ENCODE results near the gene APOE.
A peak's percentile ranks its signal among the peaks of the same experiment; 100 is the strongest.
"Not testable (repeated sequence)": the region's sequence is repeated elsewhere in the genome, so short reads cannot be mapped to it uniquely, and the experiment has no call there.

APOE gene

GRCh38 chr19:44905437-44906160 lies at the start of gene APOE:
Gene APOE (plus strand): TSS chr19:44905796. CDS start chr19:44906625, 829 bp downstream.
- FAIRE-seq = no peak

GRCh38 chr19:44856421-44857083 lies 49.0 kb upstream of the APOE start:
- FAIRE-seq = no peak

GRCh38 chr19:44857837-44858236 lies 47.8 kb upstream of the APOE start:
- FAIRE-seq = no peak

DNA sequence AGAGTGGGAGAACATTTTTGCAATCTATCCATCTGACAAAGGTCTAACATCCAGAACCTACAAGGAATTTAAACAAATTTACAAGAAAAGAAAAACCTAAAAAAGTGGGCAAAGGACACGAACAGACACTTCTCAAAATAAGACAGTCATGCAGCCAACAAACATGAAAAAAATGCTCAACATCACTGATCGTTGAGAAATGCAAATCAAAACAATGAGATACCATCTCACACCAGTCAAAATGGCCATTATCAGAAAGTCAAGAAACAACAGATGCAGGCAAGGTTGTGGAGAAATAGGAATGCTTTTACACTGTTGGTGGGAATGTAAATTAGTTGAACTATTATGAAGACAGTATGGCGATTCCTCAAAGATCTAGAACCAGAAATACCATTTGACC lies 44.0 kb upstream of the APOE start:
- not testable (repeated sequence) for FAIRE-seq

DNA sequence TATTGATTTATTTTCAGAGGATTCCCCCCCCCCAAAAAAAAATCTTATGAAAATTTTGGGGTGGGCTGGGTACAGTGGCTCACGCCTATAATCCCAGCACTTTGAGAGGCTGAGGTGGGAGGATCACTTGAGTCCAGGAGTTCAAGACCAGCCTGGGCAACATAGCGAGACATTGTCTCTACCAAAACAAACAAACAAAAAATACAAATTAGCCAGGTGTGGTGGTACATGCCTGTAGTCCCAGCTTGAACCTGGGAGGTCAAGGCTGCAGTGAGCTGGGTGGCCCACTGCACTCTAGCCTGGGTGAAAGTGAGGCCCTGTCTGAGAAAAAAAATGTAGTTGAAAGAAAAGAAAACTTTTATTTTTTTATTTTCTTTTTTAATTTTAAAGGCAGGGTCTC lies 41.6 kb upstream of the APOE start:
- no peak for FAIRE-seq

- no peak for FAIRE-seq
These were observed 40.3 kb upstream of the APOE start for GRCh38 chr19:44865196-44865767.

- FAIRE-seq = no peak
These were observed 38.9 kb upstream of the APOE start for GRCh38 chr19:44866664-44867063.

DNA sequence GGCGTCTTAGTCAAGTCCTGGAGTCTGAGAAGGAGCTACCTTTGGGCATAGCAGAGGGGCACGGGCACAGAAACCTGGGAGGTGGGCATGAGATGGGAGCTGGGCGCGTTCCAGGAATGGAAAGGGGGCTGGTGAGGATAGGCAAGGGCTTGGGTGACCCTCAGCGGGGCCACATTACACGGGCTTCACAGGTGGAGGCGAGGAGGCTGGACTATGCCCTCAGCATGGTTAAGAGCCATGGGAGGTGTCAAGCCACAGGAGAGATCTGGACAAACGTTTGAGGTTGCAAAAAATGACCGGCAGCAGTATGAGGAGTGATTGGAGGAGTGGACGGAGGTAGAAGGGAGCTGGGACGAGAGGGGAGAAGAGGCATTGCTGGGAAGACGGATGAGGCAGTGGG lies 38.0 kb upstream of the APOE start:
- no peak for FAIRE-seq

GRCh38 chr19:44869733-44870470 lies 35.7 kb upstream of the APOE start:
- no peak for FAIRE-seq

- no peak for FAIRE-seq
These were observed 33.8 kb upstream of the APOE start for GRCh38 chr19:44871809-44872208.

GRCh38 chr19:44872661-44873060 lies 32.9 kb upstream of the APOE start:
- peak; percentile 26 for FAIRE-seq

DNA sequence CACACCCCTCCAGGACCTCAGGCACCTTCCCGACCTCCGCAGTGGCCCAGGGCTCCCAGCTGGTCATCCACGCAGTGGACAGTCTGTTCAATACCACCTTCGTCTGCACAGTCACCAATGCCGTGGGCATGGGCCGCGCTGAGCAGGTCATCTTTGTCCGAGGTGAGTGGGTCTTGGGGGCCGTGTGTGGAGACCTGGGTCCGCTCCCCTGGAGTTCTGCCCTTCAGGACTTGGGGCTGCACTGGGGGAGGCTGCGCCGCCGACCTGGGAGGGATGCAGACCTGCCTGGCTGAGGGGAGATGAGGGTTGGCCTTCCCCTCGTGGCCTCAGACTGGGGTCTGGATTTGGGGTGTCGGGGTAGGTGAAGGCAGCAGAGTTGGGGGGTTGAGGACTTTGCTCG lies 31.3 kb upstream of the APOE start:
- FAIRE-seq = no peak

GRCh38 chr19:44875666-44876451 lies 29.7 kb upstream of the APOE start:
- no peak for FAIRE-seq

DNA sequence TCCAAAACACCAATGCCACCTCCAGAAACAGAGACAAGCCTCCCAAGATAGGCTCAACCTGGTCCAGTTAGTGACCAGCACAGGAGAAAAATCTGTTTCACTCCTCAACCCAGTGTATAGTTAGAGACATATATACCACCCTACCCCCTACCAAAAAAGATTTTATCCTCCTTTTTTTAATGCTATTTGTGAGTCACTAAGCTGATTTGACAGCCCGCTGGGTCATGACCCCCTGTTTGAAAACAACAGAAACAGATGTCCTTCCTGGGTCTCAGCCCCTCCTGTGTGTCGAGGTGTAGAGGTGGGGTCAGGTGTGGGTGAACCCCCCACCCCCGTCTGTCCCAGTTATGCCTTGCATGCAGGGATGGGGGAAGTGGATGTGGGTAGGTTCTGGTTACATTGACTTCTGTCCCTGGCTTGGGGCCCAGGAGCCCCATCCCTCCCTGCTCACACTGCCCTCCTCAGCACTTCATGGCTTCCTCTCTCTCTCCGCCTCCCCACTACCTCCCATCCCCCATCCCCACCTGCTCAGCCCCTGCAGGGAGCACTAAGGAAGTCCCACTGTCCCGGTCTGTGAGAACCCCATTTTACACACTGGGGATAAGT lies 28.6 kb upstream of the APOE start:
- FAIRE-seq = no peak

DNA sequence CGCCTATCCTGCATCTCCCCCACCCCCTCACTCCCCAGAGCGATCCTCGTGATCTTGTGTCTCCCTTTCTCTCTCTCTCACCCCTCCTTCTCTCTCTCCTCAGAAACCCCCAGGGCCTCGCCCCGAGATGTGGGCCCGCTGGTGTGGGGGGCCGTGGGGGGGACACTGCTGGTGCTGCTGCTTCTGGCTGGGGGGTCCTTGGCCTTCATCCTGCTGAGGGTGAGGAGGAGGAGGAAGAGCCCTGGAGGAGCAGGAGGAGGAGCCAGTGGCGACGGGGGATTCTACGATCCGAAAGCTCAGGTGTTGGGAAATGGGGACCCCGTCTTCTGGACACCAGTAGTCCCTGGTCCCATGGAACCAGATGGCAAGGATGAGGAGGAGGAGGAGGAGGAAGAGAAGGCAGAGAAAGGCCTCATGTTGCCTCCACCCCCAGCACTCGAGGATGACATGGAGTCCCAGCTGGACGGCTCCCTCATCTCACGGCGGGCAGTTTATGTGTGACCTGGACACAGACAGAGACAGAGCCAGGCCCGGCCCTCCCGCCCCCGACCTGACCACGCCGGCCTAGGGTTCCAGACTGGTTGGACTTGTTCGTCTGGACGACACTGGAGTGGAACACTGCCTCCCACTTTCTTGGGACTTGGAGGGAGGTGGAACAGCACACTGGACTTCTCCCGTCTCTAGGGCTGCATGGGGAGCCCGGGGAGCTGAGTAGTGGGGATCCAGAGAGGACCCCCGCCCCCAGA lies 27.3 kb upstream of the APOE start:
- no peak for FAIRE-seq

- no peak for FAIRE-seq
These were observed 26.1 kb upstream of the APOE start for GRCh38 chr19:44879309-44880065.

DNA sequence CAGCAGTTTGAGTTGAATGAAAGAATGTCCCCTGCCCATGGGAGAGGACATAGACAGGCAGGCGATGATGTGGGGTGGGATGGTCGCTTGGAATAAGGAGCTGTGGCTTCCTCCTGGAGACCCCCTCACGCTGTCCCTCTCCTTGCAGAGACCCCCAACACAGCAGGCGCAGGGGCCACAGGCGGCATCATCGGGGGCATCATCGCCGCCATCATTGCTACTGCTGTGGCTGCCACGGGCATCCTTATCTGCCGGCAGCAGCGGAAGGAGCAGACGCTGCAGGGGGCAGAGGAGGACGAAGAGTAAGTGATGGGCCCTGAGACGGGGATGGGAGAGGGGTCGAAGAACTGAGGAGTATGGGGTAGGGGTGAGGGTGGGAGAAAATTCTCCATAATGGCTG lies 23.5 kb upstream of the APOE start:
- no peak for FAIRE-seq

DNA sequence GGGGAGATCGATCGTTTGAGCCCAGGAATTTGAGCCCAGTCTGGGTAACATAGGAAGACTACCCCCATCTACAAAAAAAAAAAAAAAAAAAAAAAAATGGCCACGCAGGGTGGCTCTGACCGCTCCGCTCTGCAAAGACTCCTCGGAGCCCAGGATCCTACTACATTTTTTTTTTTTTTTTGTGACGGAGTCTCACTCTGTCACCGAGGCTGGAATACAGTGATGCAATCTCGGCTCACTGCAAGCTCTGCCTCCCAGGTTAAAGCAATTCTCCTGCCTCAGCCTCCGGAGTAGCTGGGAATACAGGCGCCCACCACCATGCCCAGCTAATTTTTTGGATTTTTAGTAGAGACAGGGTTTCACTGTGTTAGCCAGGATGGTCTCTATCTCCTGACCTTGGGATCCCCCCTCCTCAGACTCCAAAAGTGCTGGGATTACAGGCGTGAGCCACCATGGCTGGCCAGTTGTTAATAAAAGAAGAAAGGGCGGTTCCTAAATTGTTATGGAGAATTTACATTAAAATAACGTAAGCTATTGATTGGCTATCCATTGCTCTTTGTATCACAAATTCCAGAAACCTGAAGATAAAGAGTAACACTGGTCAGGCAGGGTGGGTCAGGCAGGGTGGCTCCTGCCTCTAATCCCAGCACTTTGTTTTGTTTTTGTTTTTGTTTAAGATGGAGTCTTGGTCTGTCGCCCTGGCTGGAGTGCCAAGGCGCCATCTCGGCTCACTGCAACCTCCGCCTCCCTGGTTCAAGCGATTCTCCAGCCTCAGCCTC lies 22.8 kb upstream of the APOE start:
- not testable (repeated sequence) for FAIRE-seq

GRCh38 chr19:44883922-44884321 lies 21.7 kb upstream of the APOE start:
- FAIRE-seq = no peak

DNA sequence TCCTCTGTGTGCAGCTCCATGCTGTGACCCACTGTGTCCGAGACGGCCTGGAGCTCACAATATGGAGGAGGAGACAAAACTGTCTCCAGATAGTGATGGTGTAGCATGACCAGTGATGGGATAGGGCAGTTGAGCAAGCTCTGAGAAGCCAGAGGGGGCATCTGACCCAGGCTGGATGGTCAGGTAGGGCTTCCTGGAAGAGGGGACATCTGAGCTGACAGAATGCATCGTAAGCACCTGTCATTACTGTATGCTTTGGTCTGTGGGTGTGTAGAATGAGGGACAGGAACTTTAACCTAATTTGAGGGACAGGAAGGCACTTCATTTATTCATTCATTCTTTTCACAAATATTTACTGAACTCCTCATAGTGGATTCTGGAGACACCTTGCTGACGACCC lies 21.0 kb upstream of the APOE start:
- no peak for FAIRE-seq

Data from TTC549 (cell line).